SK-N-SH (cell line): ENCODE data around the gene CCNA2. TPM values are rescaled to one million over a fixed set of nuclear protein-coding genes. Genes with fewer than 3 reads are reported as not detected.

ENCODE experiments used
- CTCF ChIA-PET: fragments of 300-600, 350-600 bp; formaldehyde crosslinking; extraction: SDS; loops from one replicate; lab custom pipeline; 2021; lab: Yijun Ruan, JAX
- POLR2A ChIA-PET: fragments of 350-600 bp; sonication (Branson Sonifier 250); formaldehyde crosslinking; extraction: SDS; loops from one replicate; lab custom pipeline; 2020; ENCODE audit warnings: antibody characterized with exemption, inconsistent platforms; lab: Yijun Ruan, JAX
- DNase-seq: peaks from one replicate; pipeline ENCODE4 v3.0.0; 2012
- H2AFZ ChIP-seq: fragments of 200-600 bp; sonication (generic); 2 replicates; pipeline ENCODE4 v1.8.1; 2016; ENCODE audit warnings: antibody characterized with exemption, mild to moderate bottlenecking, low read depth
- H3F3A ChIP-seq: fragments of 200-600 bp; sonication (generic); replicated peaks from 2 replicates; pipeline ENCODE3; 2016; ENCODE audit warnings: antibody characterized with exemption, mild to moderate bottlenecking; ENCODE audit not compliant: insufficient read depth
- H3K27ac ChIP-seq, 2 experiments: fragments of 200-500 bp in 1 of 2; fragments of 200-600 bp in 1 of 2; sonication (Bioruptor generic) in 1 of 2; sonication (generic), shearing (Covaris generic) in 1 of 2; 2 replicates each; pipeline versions ENCODE4 v1.5.1 to v1.6.1; 2014 to 2016; ENCODE audit warnings: low read depth in 2 of 2, inconsistent platforms in 1 of 2, low read length in 1 of 2, mild to moderate bottlenecking in 1 of 2, mixed read lengths in 1 of 2
- H3K27me3 ChIP-seq: fragments of 200-600 bp; sonication (generic), shearing (Covaris generic); 2 replicates; pipeline ENCODE4 v1.6.1; 2016; ENCODE audit warnings: mixed run types; ENCODE audit not compliant: insufficient read depth
- H3K36me3 ChIP-seq, 2 experiments: fragments of 200-500 bp in 1 of 2; fragments of 200-600 bp in 1 of 2; sonication (Bioruptor generic) in 1 of 2; sonication (generic) in 1 of 2; replicated peaks in 1 of 2; 2 replicates each; pipeline versions ENCODE3 to v1.5.1; 2014 to 2016; ENCODE audit warnings: low read length in 1 of 2, mild to moderate bottlenecking in 1 of 2; ENCODE audit not compliant: insufficient read depth in 2 of 2, control insufficient read depth in 1 of 2
- H3K4me1 ChIP-seq, 2 experiments: fragments of 200-500 bp in 1 of 2; fragments of 200-600 bp in 1 of 2; sonication (Bioruptor generic) in 1 of 2; sonication (generic), shearing (Covaris generic) in 1 of 2; 2 replicates each; pipeline versions ENCODE4 v1.5.1 to v1.6.1; 2014 to 2016; ENCODE audit warnings: low read depth in 1 of 2, low read length in 1 of 2, mixed run types in 1 of 2; ENCODE audit not compliant: insufficient read depth in 2 of 2, control insufficient read depth in 1 of 2
- H3K4me2 ChIP-seq: fragments of 200-600 bp; sonication (generic), shearing (Covaris generic); 2 replicates; pipeline ENCODE4 v1.6.1; 2017; ENCODE audit warnings: mixed run types
- H3K4me3 ChIP-seq, 2 experiments: fragments of 200-500 bp in 1 of 2; fragments of 200-600 bp in 1 of 2; sonication (Bioruptor generic) in 1 of 2; sonication (generic), shearing (Covaris generic) in 1 of 2; 2 replicates each; pipeline versions ENCODE4 v1.5.1 to v1.8.1; 2014 to 2016; ENCODE audit warnings: low read depth in 2 of 2, inconsistent platforms in 1 of 2, low read length in 1 of 2, mild to moderate bottlenecking in 1 of 2, mixed read lengths in 1 of 2, moderate library complexity in 1 of 2
- H3K79me2 ChIP-seq: fragments of 200-600 bp; sonication (generic); 2 replicates; pipeline ENCODE4 v1.8.1; 2017; ENCODE audit warnings: mild to moderate bottlenecking; ENCODE audit not compliant: insufficient read depth
- H3K9ac ChIP-seq: fragments of 200-600 bp; sonication (generic); 2 replicates; pipeline ENCODE4 v1.6.1; 2017; ENCODE audit warnings: mixed run types
- H3K9me2 ChIP-seq: fragments of 200-600 bp; sonication (generic); 2 replicates; pipeline ENCODE4 v1.6.1; 2017; ENCODE audit warnings: mixed run types
- H3K9me3 ChIP-seq: fragments of 200-600 bp; sonication (generic); 2 replicates; pipeline ENCODE4 v1.6.1; 2017; ENCODE audit warnings: mixed run types, mild to moderate bottlenecking, moderate library complexity
- H4K20me1 ChIP-seq: fragments of 200-600 bp; sonication (generic); 2 replicates; pipeline ENCODE4 v1.6.1; 2017; ENCODE audit warnings: mild to moderate bottlenecking, mixed run types; ENCODE audit not compliant: insufficient read depth
- CHD2 ChIP-seq: fragments of 150-350 bp; IDR thresholded peaks from 2 replicates; pipeline ENCODE4 v1.6.1; 2018; ENCODE audit warnings: low read length; ENCODE audit not compliant: partially characterized antibody
- ELF1 ChIP-seq: IDR thresholded peaks from 2 replicates; pipeline ENCODE4 v1.4.0; 2012
- EZH2phosphoT487 ChIP-seq: fragments of 200-600 bp; sonication (generic); IDR thresholded peaks from 2 replicates; pipeline ENCODE4 v1.6.1; 2017; ENCODE audit warnings: low read depth, mixed run types, mild to moderate bottlenecking, antibody characterized with exemption, moderate library complexity, borderline replicate concordance
- FOSL2 ChIP-seq: IDR thresholded peaks from 2 replicates; pipeline ENCODE4 v1.4.0; 2012; ENCODE audit warnings: low read depth, mild to moderate bottlenecking, moderate library complexity, borderline replicate concordance
- FOXJ3 ChIP-seq: sonication (generic); formaldehyde crosslinking; IDR thresholded peaks from 2 replicates; pipeline ENCODE4 v1.5.1; 2020; ENCODE audit warnings: mild to moderate bottlenecking, missing genetic modification reagents
- GATA2 ChIP-seq: sonication (generic); formaldehyde crosslinking; IDR thresholded peaks from 2 replicates; pipeline ENCODE4 v1.5.0; 2020; ENCODE audit warnings: mild to moderate bottlenecking, missing genetic modification reagents
- IRF3 ChIP-seq: fragments of 150-350 bp; IDR thresholded peaks from 2 replicates; pipeline ENCODE4 v1.6.1; 2016; ENCODE audit warnings: mild to moderate bottlenecking, low read depth, low read length
- JUND ChIP-seq: IDR thresholded peaks from 2 replicates; pipeline ENCODE4 v1.4.0; 2012
- MEF2A ChIP-seq: IDR thresholded peaks from 2 replicates; pipeline ENCODE4 v1.4.0; 2012; ENCODE audit warnings: low read depth, borderline replicate concordance
- MXI1 ChIP-seq: IDR thresholded peaks from 2 replicates; pipeline ENCODE4 v1.6.1; 2012; ENCODE audit warnings: mild to moderate bottlenecking, low read depth, low read length, improper control_type of control experiment
- NFIC ChIP-seq: IDR thresholded peaks from 2 replicates; pipeline ENCODE4 v1.4.0; 2012; ENCODE audit warnings: borderline replicate concordance
- RAD21 ChIP-seq: IDR thresholded peaks from 2 replicates; pipeline ENCODE4 v1.6.1; 2012; ENCODE audit warnings: mild to moderate bottlenecking, low read length
- RFX5 ChIP-seq: IDR thresholded peaks from 2 replicates; pipeline ENCODE4 v1.6.1; 2012; ENCODE audit warnings: mild to moderate bottlenecking, improper control_type of control experiment, low read length
- RXRA ChIP-seq: IDR thresholded peaks from 2 replicates; pipeline ENCODE4 v1.4.0; 2012; ENCODE audit warnings: low read depth, mild to moderate bottlenecking, borderline replicate concordance
- SIN3A ChIP-seq: IDR thresholded peaks from 2 replicates; pipeline ENCODE4 v1.6.1; 2012; ENCODE audit warnings: low read depth, mild to moderate bottlenecking, low read length, moderate library complexity, borderline replicate concordance
- SMC3 ChIP-seq: IDR thresholded peaks from 2 replicates; pipeline ENCODE4 v1.6.1; 2012; ENCODE audit warnings: low read depth, low read length, improper control_type of control experiment
- TAF1 ChIP-seq: IDR thresholded peaks from 2 replicates; pipeline ENCODE4 v1.6.1; 2012; ENCODE audit warnings: low read depth, mild to moderate bottlenecking, low read length, moderate library complexity, borderline replicate concordance
- TEAD4 ChIP-seq: IDR thresholded peaks from 2 replicates; pipeline ENCODE4 v1.4.0; 2012; ENCODE audit warnings: mild to moderate bottlenecking, borderline replicate concordance; ENCODE audit not compliant: insufficient read depth
- USF1 ChIP-seq: IDR thresholded peaks from 2 replicates; pipeline ENCODE4 v1.4.0; 2012; ENCODE audit warnings: low read depth, borderline replicate concordance
- YY1 ChIP-seq: IDR thresholded peaks from 2 replicates; pipeline ENCODE4 v1.4.0; 2012; ENCODE audit warnings: low read depth, mild to moderate bottlenecking
- WGBS: methylation state at CpG from one replicate; pipeline ENCODE4 v1.1.6; 2017; ENCODE audit warnings: low lambda C conversion rate; 5-methylcytosine and 5-hydroxymethylcytosine counted together
- polyA plus RNA-seq, 3 experiments: library from polyadenylated mRNA; depleted of rRNA; stranded (reverse); fragments of >200 nt; gene quantifications; 2 replicates each; pipeline ENCODE4 v1.2.3, GENCODE V29; 2012

The CCNA2 gene
- polyA plus RNA-seq, 1 of the 3 experiments (the other 2 are of a cell fraction): 23.8 TPM

GRCh38 chr4:121773883-121774282, 49.8 kb downstream of the CCNA2 start:
- no peaks in the 10 kb centered on the region for H4K20me1 ChIP-seq
- ChIA-PET POLR2A (no interaction called here), CTCF (interaction anchor here (0.8 kb wide), 1 partner anchor 19 kb away, joined by 3 read pairs; no protein-coding TSS in a partner anchor)

GRCh38 chr4:121771869-121772268, 51.8 kb downstream of the CCNA2 start:
- no peak overlapping the region for H2AFZ ChIP-seq
- H3K9ac ChIP-seq: no peak overlapping the region
- no peaks in the 10 kb centered on the region for H3K79me2 ChIP-seq
- TF ChIP-seq ELF1 (no peak), MEF2A (no peak), RAD21 (no peak)
- no peak overlapping the region for H3K4me3 ChIP-seq
- no peak overlapping the region for H3K27ac ChIP-seq
- no peaks in the 10 kb centered on the region for H3K36me3 ChIP-seq
- H4K20me1 ChIP-seq: no peaks in the 10 kb centered on the region
- H3K9me3 ChIP-seq: no peaks in the 10 kb centered on the region
- ChIA-PET CTCF (interaction anchor here (1.4 kb wide), 1 partner anchor 35 kb away, joined by 3 read pairs; no protein-coding TSS in a partner anchor), POLR2A (no interaction called here)
- no peaks in the 10 kb centered on the region for H3F3A ChIP-seq
- H3K4me2 ChIP-seq: no peak overlapping the region
- no peaks in the 10 kb centered on the region for H3K27me3 ChIP-seq
- 75% methylated on average over 1 of the region's 1 CpG for WGBS
- no peaks in the 10 kb centered on the region for H3K9me2 ChIP-seq
- DNase-seq: no peak
- no peaks in the 10 kb centered on the region; a peak in 2 of 4 replicates for H3K4me1 ChIP-seq

More at GRCh38 chr4:121773883-121774282, 49.8 kb downstream of the CCNA2 start:
- TF ChIP-seq GATA2 (CRISPR knock-in tag) (no peak), NFIC (no peak), MXI1 (no peak), RAD21 (no peak), FOSL2 (no peak), IRF3 (no peak), EZH2phosphoT487 (no peak), SMC3 (no peak), JUND (no peak), CHD2 (no peak), SIN3A (no peak), RXRA (no peak), ELF1 (no peak), TEAD4 (no peak), MEF2A (no peak), FOXJ3 (CRISPR knock-in tag) (no peak), USF1 (no peak), RFX5 (no peak), YY1 (no peak), TAF1 (no peak)
- TF ChIP-seq, all 33 proteins: peak for 0
- Histone ChIP-seq H3K27me3 (no peaks in the 10 kb centered on the region), H3K79me2 (no peaks in the 10 kb centered on the region), H3K4me3 (no peak overlapping the region), H3K36me3 (no peaks in the 10 kb centered on the region), H3K9ac (no peak overlapping the region), H3F3A (peaks cover 5% of the 10 kb centered on the region), H3K9me3 (no peaks in the 10 kb centered on the region), H3K4me2 (no peak overlapping the region), H3K4me1 (peaks cover 0 to 11% of the 10 kb centered on the region in 2 experiments; a peak in 3 of 4 replicates), H3K9me2 (no peaks in the 10 kb centered on the region), H3K27ac (no peak overlapping the region), H2AFZ (no peak overlapping the region)
- DNase-seq: no peak
- 55% methylated on average over 1 of the region's 1 CpG for WGBS
